ENCODE data around the gene CIDEB.

Gene CIDEB

DNA sequence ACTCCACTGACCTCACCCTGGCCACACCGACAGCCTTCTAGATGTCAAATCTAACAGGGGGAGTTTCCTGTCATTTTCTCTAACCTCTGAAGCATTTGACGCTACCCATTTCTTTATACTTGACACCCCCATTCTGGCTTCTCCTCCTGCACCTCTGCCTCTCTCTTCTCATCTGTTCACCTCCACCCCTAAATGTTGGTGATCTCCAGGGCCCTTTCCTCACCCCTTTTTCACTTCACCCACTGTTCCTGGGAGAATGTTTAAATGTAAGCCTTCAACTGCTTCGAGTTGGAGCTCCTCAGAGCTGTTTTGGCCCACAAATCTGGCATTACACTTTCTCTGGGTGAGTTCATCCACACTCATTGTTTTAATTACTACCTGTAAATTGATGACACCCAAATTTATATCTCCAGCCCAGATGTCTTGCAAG, 35.9 kb downstream of the CIDEB start:
- peaks cover 5% of the 10 kb centered on the region for H3K36me3 ChIP-seq (ENCODE audit: insufficient read depth, low read length)
- H3K4me3 ChIP-seq (ENCODE audit: low read length) = peak overlapping the region; percentile 88
- H3K9me3 ChIP-seq (ENCODE audit: low read length) = no peaks in the 10 kb centered on the region
- peaks cover 9% of the 10 kb centered on the region for H3K4me1 ChIP-seq (ENCODE audit: insufficient read depth, low read length)
- peak overlapping the region; percentile 80 for H2AFZ ChIP-seq (ENCODE audit: low read depth, low read length)
- no peaks in the 10 kb centered on the region for H3K27me3 ChIP-seq (ENCODE audit: insufficient read depth, low read length)

DNA sequence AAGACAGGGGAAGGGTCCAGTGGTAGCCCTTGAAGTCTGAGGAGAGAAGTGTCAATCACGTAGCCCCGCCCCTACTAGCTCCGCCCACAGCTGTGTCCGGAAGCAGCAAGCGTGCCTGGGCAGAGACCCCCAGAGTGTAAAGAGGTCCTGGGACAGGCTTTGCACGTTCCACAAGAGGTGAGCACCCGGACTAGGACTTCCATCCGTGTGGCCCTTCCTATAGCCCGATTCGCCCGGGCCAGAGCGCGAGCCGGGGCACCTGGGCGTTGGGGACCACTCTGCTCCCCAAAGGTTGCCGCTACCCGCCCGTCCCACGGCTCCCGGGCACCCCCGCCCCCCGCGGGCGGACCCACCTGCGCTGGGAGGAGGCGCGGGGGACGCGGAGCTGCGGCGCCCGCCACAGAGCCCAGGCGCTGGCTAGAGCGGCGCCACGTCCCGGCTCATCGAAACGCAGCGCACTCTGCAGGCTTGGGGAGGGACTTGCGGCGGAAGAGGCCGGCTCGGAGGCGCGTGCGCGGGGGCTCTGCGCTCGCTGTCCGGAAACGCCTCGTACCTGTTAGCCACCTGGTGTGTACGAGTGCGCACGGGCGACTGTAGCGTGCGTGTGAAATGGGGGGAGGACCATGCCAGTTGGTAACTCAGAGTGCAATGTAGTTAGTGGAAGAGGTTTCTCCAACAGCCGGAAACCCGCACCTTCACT, 36.5 kb downstream of the CIDEB start, which contains the start of gene RABGGTA:
Gene RABGGTA (minus strand): TSS at position 464 of the 700 bp plus-strand sequence. CDS start 482 bp downstream, outside the sequence.
- Histone ChIP-seq H3K4me3 (ENCODE audit: low read length) (peak within 1 kb of the TSS; percentile 88), H3K4me1 (ENCODE audit: insufficient read depth, low read length) (peaks cover 9% of the 10 kb centered on the region), H3K36me3 (ENCODE audit: insufficient read depth, low read length) (peaks cover 9% of the 10 kb centered on the region)

DNA sequence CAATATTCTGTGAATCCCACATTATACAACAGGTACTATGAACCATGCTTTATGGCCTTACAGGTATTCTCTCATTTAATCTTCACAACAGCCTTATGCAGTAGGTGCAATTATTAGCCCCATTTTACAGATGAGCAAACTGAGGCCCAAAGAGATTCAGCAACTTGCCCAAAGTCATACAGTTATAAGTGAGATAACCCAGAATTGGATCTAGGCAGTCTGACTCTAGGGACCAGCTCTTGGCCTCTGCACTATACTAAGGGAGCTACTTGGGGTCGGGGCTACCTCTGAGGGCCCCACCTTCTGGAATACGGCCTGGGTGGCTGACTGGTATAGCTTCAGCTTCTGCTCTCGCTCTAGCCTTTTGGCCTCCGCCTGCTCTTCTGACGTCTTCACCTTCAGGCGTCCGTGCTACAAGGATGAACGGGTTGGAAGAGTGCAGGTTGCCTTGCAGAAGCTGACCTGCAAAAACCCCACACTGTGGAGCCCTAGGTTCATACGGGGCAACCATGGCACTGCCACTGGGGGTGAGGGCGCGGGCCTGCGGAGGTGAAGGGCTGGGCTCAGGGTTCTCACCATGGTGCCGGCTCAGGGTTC, 37.1 kb downstream of the CIDEB start:
- Histone ChIP-seq H3K36me3 (ENCODE audit: insufficient read depth, low read length) (peaks cover 11% of the 10 kb centered on the region), H3K9me3 (ENCODE audit: low read length) (no peaks in the 10 kb centered on the region), H2AFZ (ENCODE audit: low read depth, low read length) (peak overlapping the region; percentile 80), H3K4me3 (ENCODE audit: low read length) (peak overlapping the region; percentile 88), H3K4me1 (ENCODE audit: insufficient read depth, low read length) (peaks cover 9% of the 10 kb centered on the region), H3K27me3 (ENCODE audit: insufficient read depth, low read length) (no peaks in the 10 kb centered on the region)

More for the DNA sequence above, 36.5 kb downstream of the CIDEB start, which contains the start of gene RABGGTA:
- Histone ChIP-seq H3K9me3 (ENCODE audit: low read length) (no peaks in the 10 kb centered on the region), H3K27me3 (ENCODE audit: insufficient read depth, low read length) (no peaks in the 10 kb centered on the region), H2AFZ (ENCODE audit: low read depth, low read length) (peak within 1 kb of the TSS; percentile 80)

DNA sequence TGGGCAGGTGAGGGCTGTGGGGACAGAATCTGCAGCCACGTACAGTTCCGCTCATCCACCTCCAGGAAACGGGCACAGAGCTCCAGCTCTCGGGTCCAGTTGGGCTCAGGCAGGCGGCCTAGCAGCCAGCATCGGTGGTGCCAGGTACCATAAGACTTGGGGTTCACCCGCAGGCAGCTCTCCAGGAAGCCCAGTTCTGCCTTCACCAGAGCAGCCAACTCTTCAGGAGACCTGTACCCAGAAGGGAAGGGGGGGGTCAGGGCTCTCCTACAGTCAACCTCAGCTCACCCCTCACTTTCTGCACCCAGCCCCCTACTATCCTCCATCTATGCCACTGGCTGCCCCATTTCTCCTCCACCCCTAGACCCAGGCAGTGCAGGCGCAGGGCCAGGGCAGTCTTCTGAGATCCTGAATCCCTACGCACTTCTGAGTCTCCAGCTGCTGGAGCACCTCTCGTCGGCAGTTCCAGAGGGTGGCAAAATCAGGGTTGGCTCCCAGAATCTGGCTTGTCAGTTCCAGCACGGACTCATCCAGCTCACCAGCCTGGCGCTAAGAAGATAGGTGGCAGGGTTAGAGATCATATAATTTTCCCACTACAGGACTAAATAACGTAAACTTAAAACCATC, 37.8 kb downstream of the CIDEB start:
- Histone ChIP-seq H3K27me3 (ENCODE audit: insufficient read depth, low read length) (no peaks in the 10 kb centered on the region), H2AFZ (ENCODE audit: low read depth, low read length) (no peak overlapping the region), H3K36me3 (ENCODE audit: insufficient read depth, low read length) (peaks cover 11% of the 10 kb centered on the region), H3K4me1 (ENCODE audit: insufficient read depth, low read length) (peaks cover 9% of the 10 kb centered on the region), H3K4me3 (ENCODE audit: low read length) (no peak overlapping the region), H3K9me3 (ENCODE audit: low read length) (no peaks in the 10 kb centered on the region)

DNA sequence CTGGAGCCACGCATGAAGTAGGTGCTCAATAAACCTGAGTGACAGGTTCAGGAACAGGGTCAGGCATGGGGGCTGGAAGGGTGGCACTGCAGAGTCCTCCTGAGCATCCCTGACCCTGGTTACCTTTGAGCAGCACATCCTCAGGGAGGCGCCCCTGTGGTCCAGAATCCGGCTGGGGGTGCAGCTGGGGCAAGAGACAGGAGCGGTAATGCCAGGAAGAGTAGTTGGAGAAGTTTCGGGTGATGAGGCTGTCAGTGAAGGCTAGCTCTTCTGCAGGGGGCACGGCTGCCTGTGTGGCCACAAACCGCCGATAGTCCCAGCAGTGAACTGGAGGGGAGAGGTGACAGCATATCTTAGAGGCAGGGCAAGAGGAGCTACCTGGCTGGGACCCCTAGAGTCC, 38.4 kb downstream of the CIDEB start:
- Histone ChIP-seq H3K4me3 (ENCODE audit: low read length) (no peak overlapping the region), H3K4me1 (ENCODE audit: insufficient read depth, low read length) (peaks cover 9% of the 10 kb centered on the region), H3K9me3 (ENCODE audit: low read length) (no peaks in the 10 kb centered on the region), H2AFZ (ENCODE audit: low read depth, low read length) (no peak overlapping the region), H3K36me3 (ENCODE audit: insufficient read depth, low read length) (peaks cover 11% of the 10 kb centered on the region), H3K27me3 (ENCODE audit: insufficient read depth, low read length) (no peaks in the 10 kb centered on the region)

DNA sequence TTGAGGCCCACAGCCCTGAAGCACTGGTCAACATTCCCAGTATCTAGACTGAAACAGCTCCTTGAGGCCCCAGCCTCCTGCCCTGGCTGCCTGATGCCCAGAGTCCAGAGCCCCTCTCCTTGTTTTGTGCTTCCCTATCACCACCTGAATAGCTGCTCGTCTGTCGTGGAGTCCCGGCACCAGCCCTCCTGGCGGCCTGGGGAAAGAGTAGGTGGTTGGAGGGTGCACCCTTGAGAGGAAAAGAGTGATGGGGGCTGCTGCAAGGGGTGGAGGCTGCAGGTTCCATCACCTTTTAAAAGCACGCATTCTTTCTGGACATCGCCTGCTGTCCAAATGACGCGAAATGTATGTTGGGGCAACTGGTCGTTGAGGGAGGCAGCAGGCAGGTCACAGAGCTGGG, 39.6 kb downstream of the CIDEB start:
- peaks cover 11% of the 10 kb centered on the region for H3K36me3 ChIP-seq (ENCODE audit: insufficient read depth, low read length)
- no peaks in the 10 kb centered on the region for H3K27me3 ChIP-seq (ENCODE audit: insufficient read depth, low read length)
- H3K9me3 ChIP-seq (ENCODE audit: low read length) = no peaks in the 10 kb centered on the region
- H3K4me1 ChIP-seq (ENCODE audit: insufficient read depth, low read length) = peaks cover 9% of the 10 kb centered on the region
- no peak overlapping the region for H3K4me3 ChIP-seq (ENCODE audit: low read length)
- no peak overlapping the region for H2AFZ ChIP-seq (ENCODE audit: low read depth, low read length)

DNA sequence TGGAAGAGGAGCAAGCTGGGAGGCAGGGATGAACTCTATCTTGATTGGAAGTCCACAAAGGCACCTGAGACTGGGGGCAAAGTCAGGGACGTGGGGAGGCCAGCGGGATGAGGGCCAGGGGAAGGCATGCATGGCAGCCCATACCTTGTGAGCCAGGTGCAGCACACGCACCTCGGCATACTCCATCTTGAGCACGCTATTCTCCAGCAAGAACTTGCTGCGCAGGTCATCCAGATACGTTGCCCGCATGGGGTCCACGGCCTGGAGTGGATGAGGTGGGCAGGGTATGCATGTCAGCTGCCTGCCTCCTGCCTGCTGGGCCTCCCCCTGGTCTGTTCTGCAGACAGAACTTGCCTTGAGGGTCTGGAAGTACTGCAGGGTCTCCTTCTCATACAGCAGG, 40.3 kb downstream of the CIDEB start:
- peaks cover 11% of the 10 kb centered on the region for H3K36me3 ChIP-seq (ENCODE audit: insufficient read depth, low read length)
- H3K4me3 ChIP-seq (ENCODE audit: low read length) = no peak overlapping the region
- H2AFZ ChIP-seq (ENCODE audit: low read depth, low read length) = no peak overlapping the region
- H3K4me1 ChIP-seq (ENCODE audit: insufficient read depth, low read length) = peaks cover 9% of the 10 kb centered on the region
- no peaks in the 10 kb centered on the region for H3K27me3 ChIP-seq (ENCODE audit: insufficient read depth, low read length)
- H3K9me3 ChIP-seq (ENCODE audit: low read length) = no peaks in the 10 kb centered on the region

DNA sequence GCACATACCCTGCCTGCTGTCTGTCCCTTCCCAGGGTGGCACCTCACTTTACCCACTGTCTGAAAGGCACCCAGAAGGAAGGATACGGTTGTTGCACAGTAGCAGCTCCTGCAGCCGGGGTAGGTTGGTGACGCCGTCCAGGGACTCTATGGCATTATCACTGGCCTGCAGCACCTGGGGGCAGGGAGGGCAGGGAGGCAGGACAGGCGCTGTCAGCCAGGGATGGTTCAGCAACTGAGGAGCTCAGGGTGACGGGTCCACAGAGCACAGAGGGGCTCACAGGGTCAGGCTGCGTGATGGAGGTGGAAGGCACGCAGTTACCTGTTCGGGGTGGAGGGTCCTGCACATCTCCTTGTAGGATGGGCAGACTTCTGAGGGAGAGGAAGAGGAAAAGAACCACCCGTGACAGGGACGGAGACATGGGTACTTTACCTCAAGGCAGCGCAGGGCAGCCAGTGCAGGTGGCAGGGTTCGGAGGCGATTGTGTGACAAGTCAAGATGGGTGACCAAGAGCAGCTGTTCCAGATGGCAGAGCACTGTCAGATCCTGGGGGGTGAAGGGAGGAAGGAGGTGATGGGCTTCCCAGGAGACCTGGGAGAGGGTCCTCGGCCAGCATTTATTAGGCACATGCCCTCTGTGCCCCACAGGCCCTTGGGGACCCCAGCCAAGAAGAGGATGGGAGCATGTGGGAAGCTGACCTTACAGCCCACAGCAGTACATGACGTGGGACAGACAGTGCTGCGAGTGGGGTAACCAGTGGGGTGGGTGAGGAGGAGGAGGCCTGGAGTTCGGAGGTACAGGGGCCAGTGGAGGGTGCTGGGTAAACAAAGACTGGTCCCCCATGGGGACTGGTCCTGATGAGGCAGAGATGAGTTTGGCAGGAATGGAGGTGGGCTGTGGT, 41.2 kb downstream of the CIDEB start:
- H3K4me1 ChIP-seq (ENCODE audit: insufficient read depth, low read length) = peaks cover 3% of the 10 kb centered on the region
- H2AFZ ChIP-seq (ENCODE audit: low read depth, low read length) = no peak overlapping the region
- H3K27me3 ChIP-seq (ENCODE audit: insufficient read depth, low read length) = no peaks in the 10 kb centered on the region
- no peak overlapping the region for H3K4me3 ChIP-seq (ENCODE audit: low read length)
- peaks cover 11% of the 10 kb centered on the region for H3K36me3 ChIP-seq (ENCODE audit: insufficient read depth, low read length)
- H3K9me3 ChIP-seq (ENCODE audit: low read length) = no peaks in the 10 kb centered on the region

DNA sequence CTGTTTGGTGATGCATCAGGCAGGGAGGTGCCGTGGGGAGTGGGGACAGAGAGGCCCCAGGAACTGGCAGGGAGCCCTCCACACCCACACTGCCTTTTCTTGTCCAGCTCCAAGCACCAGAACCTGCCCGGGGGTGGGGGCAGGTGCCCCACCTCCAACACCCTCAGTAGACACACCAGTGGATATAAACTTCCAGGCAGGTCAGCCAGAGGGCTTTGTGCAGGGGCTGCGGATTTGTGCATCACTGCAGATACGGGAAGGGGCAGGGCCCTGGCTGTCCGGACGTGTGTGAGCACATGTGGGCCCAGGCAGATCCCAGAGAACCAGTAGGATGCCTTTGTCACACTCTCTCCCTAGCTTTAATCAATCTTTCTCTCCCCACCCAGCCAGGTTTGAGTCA, 43.5 kb downstream of the CIDEB start:
- no peak overlapping the region for H3K4me3 ChIP-seq (ENCODE audit: low read length)
- H3K27me3 ChIP-seq (ENCODE audit: insufficient read depth, low read length) = no peaks in the 10 kb centered on the region
- no peaks in the 10 kb centered on the region for H3K9me3 ChIP-seq (ENCODE audit: low read length)
- peaks cover 11% of the 10 kb centered on the region for H3K36me3 ChIP-seq (ENCODE audit: insufficient read depth, low read length)
- no peaks in the 10 kb centered on the region for H3K4me1 ChIP-seq (ENCODE audit: insufficient read depth, low read length)
- H2AFZ ChIP-seq (ENCODE audit: low read depth, low read length) = no peak overlapping the region

DNA sequence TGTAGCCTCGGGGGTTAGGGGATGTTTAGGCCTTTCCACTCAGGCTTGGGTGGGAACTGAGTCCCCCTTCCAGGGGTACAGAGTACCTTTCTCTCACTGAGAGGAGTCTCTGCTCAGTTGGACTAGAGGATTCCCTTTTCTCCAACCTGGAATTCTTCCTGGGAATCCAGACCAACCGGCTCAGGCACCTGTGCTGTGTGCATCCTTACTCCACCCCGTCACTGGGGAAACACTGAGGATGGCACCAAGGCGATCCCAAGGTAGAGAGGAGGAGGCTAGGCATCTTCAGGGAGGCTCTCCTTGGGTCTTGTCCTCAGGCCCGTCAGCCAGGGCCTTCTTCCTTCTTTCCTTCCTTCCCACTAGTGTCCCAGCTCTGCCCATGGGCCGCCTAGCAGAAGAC, 43.9 kb downstream of the CIDEB start:
- peaks cover 11% of the 10 kb centered on the region for H3K36me3 ChIP-seq (ENCODE audit: insufficient read depth, low read length)
- H2AFZ ChIP-seq (ENCODE audit: low read depth, low read length) = no peak overlapping the region
- no peaks in the 10 kb centered on the region for H3K4me1 ChIP-seq (ENCODE audit: insufficient read depth, low read length)
- no peaks in the 10 kb centered on the region for H3K9me3 ChIP-seq (ENCODE audit: low read length)
- H3K4me3 ChIP-seq (ENCODE audit: low read length) = no peak overlapping the region
- H3K27me3 ChIP-seq (ENCODE audit: insufficient read depth, low read length) = no peaks in the 10 kb centered on the region

DNA sequence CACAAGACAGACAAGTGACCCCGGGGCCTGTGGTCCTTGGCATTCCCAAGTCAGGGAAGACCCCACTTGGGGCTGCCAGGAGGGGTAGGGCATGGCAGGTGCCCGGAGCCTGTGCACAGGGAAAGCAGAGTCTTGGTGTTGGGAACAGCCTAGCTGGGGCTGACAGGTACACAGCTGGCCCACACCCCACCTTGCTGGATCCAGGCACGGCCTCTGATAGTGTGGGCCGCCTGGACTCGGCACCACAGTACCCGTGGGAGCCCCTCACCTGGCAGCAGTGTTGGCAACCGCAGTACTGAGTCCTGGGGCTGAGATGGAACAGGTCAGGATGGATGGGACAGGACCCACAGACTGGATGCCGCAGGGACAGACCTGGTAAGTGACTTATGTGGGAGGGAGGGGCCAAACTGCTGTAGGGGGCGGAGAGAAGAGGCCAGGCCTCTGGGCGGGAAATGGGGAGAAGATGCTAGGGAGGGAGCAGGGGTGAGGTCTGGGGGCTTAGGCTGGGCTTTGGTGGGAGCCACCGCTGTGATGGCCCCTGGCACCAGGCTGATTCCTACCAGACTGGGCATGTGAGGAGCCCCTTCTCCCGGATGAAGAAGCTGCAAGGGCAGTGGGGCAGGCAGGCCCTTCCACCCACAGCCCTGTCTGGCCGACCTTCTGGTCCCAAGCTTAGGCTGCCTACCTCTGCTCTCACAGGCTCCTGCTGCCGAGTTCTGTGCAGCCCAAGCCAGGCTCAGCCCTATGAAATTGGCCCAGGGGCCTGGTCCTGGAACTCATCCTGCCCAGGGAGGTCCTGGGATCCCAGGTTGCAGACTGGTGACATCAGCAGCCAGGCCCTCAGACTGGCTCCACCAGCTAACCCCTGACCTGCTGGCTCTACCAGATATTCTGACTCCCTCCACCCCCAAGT, 44.7 kb downstream of the CIDEB start, which contains the start of gene TGM1:
Gene TGM1 (minus strand): TSS at position 357 of the 913 bp plus-strand sequence. CDS start 825 bp downstream, outside the sequence.
- no peak within 1 kb of the TSS for H2AFZ ChIP-seq (ENCODE audit: low read depth, low read length)
- H3K9me3 ChIP-seq (ENCODE audit: low read length) = no peaks in the 10 kb centered on the region
- peaks cover 11% of the 10 kb centered on the region for H3K36me3 ChIP-seq (ENCODE audit: insufficient read depth, low read length)
- no peaks in the 10 kb centered on the region for H3K27me3 ChIP-seq (ENCODE audit: insufficient read depth, low read length)
- no peak within 1 kb of the TSS for H3K4me3 ChIP-seq (ENCODE audit: low read length)
- no peaks in the 10 kb centered on the region for H3K4me1 ChIP-seq (ENCODE audit: insufficient read depth, low read length)

DNA sequence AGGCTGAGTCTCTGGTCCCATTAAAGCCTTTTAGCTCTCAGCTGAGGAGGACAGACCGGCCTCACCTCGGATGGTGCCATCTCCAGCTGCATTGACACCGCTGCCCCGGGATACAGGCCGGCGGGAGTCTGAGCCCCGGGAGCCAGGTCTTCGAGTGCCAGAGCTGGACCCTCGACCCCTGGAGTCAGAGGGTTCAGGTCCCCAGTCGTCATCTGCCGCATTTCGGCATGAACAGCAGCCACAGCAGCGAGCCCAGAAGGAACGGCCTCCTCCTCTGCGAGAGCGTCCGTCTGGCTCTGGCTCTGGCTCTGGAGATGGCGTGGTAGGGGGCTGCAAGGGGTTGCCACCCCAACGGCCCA, 45.8 kb downstream of the CIDEB start:
- Histone ChIP-seq H3K9me3 (ENCODE audit: low read length) (no peaks in the 10 kb centered on the region), H3K4me3 (ENCODE audit: low read length) (no peak overlapping the region), H3K27me3 (ENCODE audit: insufficient read depth, low read length) (no peaks in the 10 kb centered on the region), H3K36me3 (ENCODE audit: insufficient read depth, low read length) (peaks cover 7% of the 10 kb centered on the region), H3K4me1 (ENCODE audit: insufficient read depth, low read length) (no peaks in the 10 kb centered on the region), H2AFZ (ENCODE audit: low read depth, low read length) (no peak overlapping the region)

All from neuron (in vitro differentiated cells).